GM19452 (cell line): ENCODE results near the gene MDC1.
"Not testable (repeated sequence)": the region's sequence is repeated elsewhere in the genome, so short reads cannot be mapped to it uniquely, and the experiment has no call there.

Source experiments
- ATAC-seq: cut with Tn5 transposase; IDR thresholded peaks from one replicate; pipeline ENCODE4 v1.9.1; 2021; ENCODE audit not compliant: unreplicated experiment

MDC1 gene

DNA sequence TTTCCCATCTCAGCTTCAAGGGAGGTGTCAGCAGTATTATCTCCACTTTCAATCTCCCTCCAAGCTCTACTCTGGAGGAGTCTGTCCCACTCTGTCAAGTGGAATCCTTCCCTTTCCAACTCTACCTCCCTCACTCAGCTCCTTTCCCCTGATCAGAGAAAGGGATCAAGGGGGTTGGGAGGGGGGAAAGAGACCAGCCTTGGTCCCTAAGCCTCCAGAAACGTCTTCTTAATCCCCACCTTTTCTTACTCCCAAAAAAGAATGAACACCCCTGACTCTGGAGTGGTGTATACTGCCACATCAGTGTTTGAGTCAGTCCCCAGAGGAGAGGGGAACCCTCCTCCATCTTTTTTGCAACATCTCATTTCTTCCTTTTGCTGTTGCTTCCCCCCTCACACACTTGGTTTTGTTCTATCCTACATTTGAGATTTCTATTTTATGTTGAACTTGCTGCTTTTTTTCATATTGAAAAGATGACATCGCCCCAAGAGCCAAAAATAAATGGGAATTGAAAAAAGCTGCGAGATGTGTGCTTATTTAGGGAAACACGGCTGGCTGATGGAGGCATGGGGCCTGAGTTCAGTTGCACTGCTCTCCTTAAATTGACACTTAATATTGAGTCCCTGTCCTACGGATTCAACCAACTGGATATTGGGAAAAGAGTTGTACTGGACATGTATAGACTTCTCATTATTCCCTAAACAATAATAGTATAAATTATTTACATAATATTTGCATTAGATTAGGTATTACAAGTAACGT lies 8.0 kb upstream of the MDC1 start:
- ATAC-seq, result no peak

DNA sequence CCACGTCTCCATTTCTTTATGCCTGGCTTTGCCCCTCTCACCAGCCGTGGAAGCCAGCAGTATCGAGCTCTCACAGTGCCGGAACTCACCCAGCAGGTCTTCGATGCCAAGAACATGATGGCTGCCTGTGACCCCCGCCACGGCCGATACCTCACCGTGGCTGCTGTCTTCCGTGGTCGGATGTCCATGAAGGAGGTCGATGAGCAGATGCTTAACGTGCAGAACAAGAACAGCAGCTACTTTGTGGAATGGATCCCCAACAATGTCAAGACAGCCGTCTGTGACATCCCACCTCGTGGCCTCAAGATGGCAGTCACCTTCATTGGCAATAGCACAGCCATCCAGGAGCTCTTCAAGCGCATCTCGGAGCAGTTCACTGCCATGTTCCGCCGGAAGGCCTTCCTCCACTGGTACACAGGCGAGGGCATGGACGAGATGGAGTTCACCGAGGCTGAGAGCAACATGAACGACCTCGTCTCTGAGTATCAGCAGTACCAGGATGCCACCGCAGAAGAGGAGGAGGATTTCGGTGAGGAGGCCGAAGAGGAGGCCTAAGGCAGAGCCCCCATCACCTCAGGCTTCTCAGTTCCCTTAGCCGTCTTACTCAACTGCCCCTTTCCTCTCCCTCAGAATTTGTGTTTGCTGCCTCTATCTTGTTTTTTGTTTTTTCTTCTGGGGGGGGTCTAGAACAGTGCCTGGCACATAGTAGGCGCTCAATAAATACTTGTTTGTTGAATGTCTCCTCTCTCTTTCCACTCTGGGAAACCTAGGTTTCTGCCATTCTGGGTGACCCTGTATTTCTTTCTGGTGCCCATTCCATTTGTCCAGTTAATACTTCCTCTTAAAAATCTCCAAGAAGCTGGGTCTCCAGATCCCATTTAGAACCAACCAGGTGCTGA lies 7.0 kb upstream of the MDC1 start:
- not testable (repeated sequence) for ATAC-seq

DNA sequence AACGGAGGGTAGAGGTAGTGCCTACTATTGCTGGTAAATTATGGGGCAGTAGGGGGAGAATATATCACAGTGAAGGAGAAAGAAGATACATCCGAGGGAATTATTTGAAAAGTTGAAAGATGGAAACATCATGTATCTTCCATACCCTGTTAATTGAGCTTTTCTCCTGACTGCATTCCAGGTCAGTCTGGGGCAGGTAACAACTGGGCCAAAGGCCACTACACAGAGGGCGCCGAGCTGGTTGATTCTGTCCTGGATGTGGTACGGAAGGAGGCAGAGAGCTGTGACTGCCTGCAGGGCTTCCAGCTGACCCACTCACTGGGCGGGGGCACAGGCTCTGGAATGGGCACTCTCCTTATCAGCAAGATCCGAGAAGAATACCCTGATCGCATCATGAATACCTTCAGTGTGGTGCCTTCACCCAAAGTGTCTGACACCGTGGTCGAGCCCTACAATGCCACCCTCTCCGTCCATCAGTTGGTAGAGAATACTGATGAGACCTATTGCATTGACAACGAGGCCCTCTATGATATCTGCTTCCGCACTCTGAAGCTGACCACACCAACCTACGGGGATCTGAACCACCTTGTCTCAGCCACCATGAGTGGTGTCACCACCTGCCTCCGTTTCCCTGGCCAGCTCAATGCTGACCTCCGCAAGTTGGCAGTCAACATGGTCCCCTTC lies 6.2 kb upstream of the MDC1 start:
- ATAC-seq, result not testable (repeated sequence)

DNA sequence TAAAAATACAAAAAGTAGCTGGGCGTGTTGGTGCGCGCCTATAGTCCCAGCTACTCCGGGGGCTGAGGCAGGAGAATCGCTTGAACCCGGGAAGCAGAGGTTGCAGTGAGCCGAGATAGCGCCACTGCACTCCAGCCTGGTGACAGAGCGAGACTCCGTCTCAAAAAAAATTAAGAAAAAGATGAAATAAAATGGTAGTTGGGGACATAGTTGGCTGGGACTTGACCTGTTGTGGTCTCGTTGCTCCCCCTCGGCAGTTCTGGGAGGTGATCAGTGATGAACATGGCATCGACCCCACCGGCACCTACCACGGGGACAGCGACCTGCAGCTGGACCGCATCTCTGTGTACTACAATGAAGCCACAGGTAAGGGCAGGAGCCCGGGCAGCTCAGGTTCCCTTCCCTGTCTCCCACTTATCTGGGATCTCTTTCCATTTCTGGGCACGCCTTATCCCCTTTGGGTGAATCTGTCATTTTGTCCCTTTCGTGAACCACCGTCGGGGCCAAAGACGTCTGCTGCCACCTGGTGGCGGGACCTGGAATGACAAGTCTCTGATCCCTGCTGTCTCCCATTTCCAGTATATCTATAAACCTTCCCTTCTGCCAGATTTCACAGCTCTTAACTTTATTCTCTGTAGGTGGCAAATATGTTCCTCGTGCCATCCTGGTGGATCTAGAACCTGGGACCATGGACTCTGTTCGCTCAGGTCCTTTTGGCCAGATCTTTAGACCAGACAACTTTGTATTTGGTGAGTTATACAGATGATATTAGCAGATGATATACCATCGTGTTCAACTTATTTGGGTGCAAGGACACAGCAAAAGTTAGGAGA lies 5.4 kb upstream of the MDC1 start:
- no peak for ATAC-seq

DNA sequence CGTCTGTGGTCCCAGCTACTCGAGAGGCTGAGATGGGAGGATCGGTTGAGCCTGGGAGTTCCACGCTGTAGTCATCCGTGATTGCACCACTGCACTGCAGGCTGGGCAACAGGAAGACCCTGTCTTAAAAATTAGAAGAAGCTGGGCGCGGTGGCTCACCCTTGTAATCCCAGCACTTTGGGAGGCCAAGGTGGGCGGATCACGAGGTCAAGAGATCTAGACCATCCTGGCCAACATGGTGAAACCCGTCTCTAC lies 4.9 kb upstream of the MDC1 start:
- not testable (repeated sequence) for ATAC-seq

DNA sequence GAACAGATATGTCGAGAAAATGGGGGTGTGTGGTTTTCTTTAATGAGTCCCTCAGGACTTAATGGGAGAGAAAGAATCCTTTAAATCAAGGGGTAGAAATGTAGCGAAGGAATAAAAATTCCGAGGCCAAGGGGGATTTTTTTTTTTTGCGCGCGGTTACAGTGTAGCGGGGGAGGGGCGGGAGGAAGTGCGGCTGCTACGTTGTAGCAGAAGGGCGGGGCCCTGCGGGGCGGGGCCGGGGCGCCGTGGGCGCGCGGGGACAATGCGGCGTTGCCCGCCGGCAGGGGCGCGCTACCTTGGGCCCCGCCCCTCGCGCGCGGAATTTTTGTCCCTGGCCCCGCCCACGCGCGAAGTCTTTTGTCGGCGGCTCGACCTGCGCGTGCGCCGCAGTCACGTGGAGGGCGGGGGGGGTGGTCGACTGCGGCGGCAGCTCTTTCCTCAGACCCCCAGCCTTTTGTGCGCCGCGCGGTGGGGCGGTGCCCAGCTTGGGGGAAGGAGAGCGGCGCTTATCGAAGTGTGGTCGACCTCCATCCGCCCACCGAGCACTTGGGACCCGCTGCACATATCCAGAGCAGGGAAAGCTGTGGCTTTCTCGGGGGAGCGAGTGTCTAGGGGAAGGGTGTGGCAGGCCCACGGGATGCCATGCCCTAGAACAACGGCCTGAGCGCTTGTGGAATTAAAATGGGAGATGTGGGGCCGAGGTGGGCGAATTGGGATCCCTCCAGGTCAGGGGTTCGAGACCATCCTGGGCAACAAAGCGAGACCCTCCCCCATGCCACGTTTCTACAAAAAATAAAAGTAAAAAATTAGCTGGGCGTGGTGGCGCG lies 4.3 kb upstream of the MDC1 start:
- ATAC-seq, result peak; percentile 27

DNA sequence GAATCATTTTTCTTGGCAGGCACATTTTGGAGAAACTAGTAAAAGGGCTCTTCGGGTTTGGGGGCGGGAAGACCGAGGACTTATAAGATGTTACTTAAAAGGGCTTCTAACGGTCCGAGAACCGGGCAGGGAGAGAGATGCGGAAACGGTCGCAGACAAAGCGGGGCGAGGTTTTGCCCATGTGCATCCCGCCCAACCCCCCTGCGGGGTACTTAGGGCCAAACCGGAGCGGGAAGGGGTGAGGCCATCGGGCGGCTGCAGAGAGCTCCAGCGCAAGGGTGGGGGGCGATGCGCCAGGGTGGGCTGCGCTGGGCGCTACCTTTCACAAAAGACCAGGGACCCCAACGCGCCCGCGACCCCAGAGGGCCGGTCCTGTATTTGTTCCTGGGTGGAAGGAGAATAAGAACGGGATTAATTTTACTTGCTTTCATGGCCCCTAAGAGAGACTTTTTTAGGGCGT lies 3.7 kb upstream of the MDC1 start:
- no peak for ATAC-seq

DNA sequence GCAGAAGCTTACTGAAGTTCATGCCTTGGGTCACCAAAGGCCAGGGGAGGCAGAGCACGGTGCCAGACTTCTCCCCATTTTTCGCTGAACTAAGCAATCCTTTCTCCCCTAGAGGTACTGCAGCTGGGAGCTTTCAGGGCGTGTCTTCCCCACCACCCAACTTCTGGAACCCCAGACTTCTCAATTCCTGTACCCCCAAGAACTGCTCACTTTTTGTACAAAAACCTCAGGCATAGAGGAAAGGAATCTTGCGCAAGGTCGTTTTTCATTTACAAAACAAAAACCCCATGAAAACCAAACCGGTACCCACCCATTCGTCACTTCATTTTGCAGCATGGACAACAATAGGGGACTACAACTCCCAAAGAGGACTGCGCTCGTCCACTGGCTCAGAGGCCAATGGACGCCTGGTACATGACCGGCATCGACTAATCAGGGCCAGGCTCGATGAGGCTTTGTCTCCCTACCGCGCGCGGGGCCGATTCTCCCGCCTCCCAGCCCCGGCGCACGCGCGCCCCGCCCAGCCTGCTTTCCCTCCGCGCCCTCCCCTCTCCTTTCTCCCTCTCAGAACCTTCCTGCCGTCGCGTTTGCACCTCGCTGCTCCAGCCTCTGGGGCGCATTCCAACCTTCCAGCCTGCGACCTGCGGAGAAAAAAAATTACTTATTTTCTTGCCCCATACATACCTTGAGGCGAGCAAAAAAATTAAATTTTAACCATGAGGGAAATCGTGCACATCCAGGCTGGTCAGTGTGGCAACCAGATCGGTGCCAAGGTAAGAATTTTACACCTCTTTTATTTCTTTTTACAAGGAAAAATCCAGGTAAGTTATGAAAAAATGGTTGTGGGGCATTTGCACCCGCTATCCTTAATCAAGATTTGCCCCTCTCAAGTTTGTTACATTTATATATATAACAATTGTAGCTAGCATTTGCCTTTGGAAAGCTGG lies 3.0 kb upstream of the MDC1 start, which contains the start of gene TUBB:
TSS of gene TUBB (plus strand) at position 562 of the 947 bp plus-strand sequence. CDS start at position 717, 155 bp downstream.
- ATAC-seq, result peak; percentile 40

DNA sequence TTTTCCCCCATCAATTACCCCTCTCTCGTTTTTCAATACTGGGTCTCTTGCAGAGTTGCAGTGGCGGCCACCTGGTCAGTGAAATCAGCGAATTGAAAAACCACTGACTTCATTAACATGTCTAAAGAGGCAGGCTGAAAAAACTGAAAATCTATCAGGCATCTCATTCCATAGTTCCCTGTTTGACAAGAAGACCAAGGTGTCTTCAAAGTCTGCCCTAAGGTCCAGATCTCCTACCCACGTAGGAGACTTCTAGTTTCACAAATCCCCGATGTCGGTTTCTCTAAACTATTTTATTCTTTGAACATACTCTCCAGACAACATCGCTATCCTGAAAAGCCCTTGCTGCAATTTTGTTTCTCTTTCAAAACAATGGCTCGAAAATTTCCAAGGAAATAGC lies 2.3 kb upstream of the MDC1 start:
- ATAC-seq, result no peak

DNA sequence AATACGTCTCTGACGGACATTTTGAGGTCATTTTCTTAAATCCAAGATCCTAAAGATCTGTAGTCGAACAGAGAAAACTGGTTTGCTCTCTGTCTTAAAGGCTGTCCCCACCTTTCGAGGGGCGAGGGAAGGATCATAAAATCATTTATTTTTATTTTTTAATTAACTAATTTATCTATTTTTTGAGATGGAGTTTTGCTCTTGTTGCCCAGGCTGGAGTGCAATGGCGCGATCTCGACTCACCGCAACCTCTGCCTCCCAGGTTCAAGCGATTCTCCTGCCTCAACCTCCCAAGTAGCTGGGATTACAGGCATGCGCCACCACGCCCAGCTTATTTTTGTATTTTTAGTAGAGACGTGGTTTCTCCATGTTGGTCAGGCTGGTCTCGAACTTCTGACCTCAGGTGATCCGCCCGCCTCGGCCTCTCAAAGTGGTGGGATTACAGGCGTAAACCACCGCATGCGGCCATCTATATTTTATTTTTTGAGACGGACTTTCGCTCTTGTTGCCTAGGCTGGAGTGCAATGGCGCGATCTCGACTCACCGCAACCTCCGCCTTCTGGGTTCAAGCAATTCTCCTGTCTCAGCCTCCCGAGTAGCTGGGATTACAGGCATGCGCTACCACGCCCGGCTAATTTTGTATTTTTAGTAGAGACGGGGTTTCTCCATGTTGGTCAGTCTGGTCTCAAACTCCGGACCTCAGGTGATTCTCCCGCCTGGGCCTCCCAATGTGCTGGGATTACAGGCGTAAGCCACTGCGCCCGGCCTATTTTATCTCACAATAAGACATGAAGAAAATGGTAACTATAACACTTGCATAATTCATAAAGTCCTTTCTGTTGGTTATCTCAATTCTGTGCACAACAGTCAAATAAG lies 1.0 kb upstream of the MDC1 start:
- ATAC-seq, result not testable (repeated sequence)

DNA sequence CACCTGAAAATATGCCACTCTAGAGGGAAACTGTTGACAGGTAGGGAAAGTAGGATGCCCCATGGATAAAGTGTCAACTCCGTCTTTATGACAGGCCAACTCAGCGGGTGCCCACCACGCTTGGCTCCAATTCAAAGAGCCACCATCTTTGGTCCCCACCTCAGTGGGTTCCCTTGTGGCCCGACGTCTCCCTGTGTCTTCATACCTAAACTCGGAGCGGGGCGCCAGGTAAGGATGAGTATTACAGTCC lies 277 bp downstream of the MDC1 start:
- no peak for ATAC-seq

DNA sequence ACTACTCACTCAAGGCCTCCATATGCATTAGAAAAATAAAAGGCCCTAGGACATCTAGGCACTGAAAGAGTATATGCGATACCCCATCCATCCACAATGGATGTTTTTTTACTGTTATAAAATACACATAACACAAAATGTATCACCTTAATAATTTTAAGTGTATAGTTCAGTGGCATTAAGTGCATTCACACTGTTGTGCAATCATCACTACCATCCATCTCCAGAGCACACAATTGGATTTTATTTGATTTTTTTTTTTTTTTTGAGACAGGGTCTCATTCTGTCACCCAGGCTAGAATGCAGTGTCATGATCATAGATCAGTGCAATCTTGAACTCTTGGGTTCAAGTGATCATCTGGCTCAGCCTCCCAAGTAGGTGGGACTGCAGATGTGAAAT lies 2.8 kb downstream of the MDC1 start:
- ATAC-seq, result no peak

DNA sequence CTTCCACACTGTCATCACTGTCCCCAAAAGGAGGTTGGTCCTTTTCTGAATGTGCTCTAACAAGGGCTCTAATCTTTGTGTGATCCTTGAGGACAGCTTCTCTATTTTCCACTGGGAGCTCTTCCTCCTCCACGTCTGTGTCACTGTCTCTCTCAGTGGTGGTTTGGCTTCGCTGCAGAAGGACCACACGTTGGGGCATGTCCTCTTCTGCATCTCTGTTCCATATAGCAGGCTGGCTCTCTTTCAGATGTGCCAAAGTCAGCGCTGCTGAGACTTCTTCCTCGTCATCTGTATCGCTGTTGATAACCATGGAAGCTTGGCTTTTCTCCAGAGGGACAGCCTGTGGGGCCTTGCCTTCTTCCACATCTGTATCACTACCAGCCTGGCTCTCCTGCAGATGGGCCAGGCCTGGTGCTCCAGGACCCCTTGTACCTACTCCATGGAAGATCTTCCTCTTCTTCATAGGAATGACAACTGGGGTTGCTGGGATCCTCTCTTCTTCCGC lies 4.6 kb downstream of the MDC1 start:
- no peak for ATAC-seq

DNA sequence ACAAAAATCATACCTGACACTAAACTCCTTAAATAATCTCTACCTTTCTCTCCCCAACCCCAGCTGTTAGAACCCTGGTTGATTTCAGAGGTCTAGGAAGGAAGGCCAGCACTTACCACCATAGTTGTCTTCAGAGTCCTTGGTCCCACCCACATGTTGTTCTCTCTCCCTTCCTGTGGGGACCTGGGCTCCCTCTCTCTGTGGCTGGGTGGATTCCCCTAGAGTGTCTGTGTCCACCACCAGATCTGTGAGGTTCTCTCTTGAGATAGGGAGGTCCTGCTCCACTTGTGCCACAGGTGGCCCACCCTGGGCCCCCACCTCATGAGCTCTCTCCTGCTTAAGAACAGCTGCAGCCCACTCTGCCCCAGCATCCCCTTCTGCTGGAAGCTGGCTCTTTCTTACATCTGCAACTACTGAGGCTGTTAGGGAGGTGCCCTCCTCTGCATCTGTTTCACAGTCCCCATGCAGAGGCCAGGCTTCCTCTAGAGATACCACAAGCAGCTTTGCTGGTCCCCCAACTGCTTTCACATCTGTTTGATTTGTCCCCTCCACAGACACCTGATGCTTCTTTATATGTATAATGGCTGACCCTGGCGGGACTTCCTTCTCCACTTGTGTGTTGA lies 5.2 kb downstream of the MDC1 start:
- no peak for ATAC-seq

DNA sequence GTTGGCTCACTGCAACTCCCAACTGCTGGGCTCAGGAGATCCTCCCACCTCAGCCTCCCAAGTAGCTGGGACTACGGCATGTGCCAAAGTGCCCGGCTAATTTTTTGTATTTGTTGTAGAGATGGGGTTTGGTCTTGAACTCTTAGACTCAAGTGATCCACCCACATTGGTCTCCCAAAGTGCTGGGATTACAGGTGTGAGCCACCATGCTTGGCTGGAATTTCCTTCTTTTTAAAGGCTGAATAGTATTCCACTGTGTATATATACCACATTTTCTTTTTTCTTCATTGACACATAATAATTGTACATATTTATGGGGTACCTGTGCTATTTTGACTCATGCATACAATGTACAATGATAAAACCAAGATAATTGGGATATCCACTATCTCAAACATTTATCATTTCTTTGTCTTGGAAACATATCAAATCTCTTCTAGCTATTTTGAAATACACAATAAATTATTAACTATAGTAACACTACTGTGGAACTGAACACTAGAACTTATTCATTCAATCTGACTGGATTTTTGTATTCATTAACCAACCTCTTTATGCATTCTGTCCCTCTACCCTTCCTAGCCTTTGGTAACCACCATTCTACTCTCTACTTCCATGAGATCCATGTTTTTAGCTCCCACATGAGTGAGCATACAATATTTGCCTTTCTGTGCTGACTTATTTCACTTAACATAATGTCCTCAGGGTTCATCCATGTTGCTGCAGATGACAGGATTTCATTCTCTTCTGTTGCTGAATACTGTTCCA lies 7.8 kb downstream of the MDC1 start:
- ATAC-seq, result no peak

DNA sequence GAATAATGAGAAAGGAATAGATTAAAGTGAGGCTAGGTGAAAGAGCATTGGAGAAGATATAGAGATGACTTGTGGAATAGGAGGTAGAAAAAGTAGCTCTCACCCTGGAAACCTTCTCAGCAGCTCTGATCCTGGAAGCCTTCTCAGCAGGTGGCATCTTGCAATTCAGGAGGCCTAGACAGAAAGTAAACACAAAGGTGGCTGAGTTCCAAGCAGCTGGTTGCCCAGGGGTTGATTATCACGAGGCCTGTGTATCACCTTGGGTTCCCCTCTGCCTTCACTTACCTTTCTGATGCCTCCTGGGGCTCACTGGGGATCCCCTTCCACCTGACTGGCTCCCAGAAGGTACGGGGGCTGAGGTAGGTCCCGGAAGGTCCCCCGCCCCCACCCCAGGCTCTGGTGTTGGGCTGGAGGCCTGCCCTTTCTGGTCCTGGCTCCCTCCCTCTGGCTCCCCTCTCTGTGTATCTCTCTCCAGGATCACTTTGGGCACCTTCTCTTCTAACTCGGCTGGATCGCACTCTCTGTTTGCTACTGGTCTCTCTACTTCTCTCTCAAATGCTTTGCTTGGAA lies 9.7 kb downstream of the MDC1 start:
- no peak for ATAC-seq
